ENCODE results near the gene KRI1.

KRI1 gene

DNA sequence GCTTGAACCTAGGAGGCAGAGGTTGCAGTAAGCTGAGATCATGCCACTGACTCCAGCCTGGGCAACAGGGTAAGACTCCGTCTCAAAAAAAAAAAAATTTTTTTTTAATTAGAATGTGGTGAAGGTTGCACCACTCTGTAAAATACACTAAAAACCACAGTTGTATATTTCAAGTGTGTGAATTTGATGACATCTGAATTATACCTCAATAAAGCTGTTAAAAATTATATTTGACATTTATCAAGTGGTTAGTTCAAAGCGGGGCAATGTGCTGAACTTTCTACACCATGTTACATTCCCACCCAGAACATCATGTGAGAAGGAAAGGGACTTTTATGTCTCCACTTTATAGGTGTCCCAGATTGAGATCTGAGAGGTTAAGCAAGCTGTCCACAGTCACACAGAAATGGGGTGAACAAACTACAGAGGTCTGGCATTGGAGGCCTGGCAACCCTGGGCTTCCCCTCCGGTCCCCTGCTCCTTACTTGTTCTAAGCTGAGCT, 42.6 kb downstream of the KRI1 start:
- no peak overlapping the region for H3K4me3 ChIP-seq
- TF ChIP-seq, protein P1, sequence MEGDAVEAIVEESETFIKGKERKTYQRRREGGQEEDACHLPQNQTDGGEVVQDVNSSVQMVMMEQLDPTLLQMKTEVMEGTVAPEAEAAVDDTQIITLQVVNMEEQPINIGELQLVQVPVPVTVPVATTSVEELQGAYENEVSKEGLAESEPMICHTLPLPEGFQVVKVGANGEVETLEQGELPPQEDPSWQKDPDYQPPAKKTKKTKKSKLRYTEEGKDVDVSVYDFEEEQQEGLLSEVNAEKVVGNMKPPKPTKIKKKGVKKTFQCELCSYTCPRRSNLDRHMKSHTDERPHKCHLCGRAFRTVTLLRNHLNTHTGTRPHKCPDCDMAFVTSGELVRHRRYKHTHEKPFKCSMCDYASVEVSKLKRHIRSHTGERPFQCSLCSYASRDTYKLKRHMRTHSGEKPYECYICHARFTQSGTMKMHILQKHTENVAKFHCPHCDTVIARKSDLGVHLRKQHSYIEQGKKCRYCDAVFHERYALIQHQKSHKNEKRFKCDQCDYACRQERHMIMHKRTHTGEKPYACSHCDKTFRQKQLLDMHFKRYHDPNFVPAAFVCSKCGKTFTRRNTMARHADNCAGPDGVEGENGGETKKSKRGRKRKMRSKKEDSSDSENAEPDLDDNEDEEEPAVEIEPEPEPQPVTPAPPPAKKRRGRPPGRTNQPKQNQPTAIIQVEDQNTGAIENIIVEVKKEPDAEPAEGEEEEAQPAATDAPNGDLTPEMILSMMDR (IDR thresholded peaks at IDR 0.05) = no peak
- peaks cover 0 to 7% (median 3%) of the 10 kb centered on the region in 4 donors for H3K4me1 ChIP-seq
- intact Hi-C loops (cut with DNase I; ENCODE audit: low total_unique reads) = no loop called here
- peaks cover 0 to 11% of the 10 kb centered on the region in 2 donors for H3K27me3 ChIP-seq
- no peaks in the 10 kb centered on the region for H3K9me3 ChIP-seq
- no peaks in the 10 kb centered on the region for H3K36me3 ChIP-seq
- no peak overlapping the region for H3K27ac ChIP-seq
- no peak for DNase-seq

DNA sequence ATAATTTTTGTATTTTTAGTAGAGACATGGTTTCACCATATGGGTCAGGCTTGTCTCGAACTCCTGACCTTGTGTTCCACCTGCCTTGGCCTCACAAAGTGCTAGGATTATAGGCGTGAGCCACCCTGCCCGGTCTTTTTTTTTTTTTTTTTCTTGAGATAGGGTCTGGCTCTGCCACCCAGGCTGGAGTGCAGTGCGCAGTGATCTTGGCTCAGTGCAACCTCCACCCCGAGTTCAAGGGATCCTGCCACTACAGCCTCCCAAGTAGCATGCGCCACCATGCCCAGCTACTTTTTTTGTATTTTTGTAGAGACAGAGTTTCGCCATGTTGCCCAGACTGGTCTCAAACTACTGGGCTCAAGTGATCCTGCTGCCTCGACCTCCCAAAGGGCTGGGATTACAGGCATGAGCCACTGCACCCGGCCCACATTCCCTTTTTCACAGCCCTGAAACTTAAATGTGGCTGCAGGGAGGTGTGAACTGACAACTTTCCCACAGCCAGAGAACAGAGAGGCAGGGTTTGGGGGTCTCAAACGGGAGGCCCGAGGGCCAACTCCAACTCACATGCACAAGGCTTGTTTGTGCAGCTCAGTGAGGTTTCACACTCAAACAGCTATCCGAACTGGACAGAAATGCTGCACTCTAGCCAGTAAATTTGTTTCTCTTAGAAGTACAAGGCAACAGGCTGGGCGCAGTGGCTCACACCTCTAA, 44.2 kb downstream of the KRI1 start:
- intact Hi-C loops (cut with DNase I; ENCODE audit: low total_unique reads) = no loop called here
- H3K4me1 ChIP-seq = peaks cover 0 to 21% (median 15%) of the 10 kb centered on the region in 4 donors

DNA sequence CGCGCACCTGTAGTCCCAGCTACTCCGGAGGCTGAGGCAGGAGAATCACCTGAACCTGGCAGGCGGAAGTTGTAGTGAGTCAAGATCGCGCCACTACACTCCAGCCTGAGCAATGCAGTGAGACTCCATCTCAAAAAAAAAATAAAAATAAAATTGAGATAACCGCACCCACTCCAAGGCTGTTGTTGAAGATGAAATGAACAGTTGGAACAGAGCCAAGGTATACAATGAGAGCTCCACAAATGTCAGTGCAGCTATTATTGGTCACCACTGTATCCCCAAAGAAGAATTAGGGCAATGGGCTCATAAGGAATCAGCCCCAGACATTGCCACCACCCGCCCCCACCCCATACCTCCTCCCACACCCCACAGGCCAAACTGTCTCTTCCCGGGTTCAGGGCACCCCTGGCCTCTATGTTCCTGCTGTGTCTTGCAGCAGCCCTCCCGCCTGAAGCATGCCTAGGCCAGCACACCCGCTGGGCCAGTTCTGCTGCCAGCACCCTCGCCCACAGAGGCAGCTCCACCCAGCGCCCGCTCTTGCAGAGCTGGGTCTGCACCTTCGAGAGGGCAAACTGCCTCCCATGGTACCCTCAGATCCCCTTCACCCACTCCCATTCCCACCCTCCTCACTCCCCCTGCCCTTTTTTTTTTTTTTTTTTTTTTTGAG, 45.0 kb downstream of the KRI1 start:
- H3K27me3 ChIP-seq = peaks cover 0 to 24% of the 10 kb centered on the region in 2 donors
- no peak overlapping the region for H3K27ac ChIP-seq
- DNase-seq = no peak

More for the DNA sequence above, 44.2 kb downstream of the KRI1 start:
- H3K27ac ChIP-seq = no peak overlapping the region
- no peak overlapping the region for H3K4me3 ChIP-seq
- TF ChIP-seq, protein P1 (IDR thresholded peaks at IDR 0.05) = no peak
- no peak for DNase-seq
- no peaks in the 10 kb centered on the region for H3K9me3 ChIP-seq
- peaks cover 0 to 23% of the 10 kb centered on the region in 2 donors for H3K27me3 ChIP-seq
- no peaks in the 10 kb centered on the region for H3K36me3 ChIP-seq

DNA sequence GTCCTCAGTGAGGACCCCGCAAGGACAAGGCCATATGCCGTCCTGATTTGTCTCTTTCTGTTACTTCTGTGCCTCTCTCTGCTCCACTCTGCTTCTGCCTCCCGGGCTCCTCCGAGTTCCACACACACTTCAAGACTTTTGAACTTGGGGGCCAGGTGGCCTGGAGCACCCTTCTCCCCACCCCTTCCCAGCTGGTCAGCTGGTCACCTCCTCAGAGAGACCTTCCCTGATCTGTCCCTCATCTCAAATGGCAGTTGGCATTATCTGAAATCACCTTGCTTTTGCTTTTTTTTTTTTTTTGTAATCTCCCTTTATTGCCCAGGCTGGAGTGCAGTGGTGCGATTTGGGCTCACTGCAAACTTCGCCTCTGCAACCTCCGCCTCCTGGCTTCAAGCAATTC, 46.4 kb downstream of the KRI1 start:
- TF ChIP-seq, protein P1 (IDR thresholded peaks at IDR 0.05) = no peak
- H3K27ac ChIP-seq = no peak overlapping the region
- peaks cover 0 to 24% (median 15%) of the 10 kb centered on the region in 4 donors for H3K4me1 ChIP-seq
- no peak for DNase-seq
- H3K27me3 ChIP-seq = peaks cover 0 to 33% of the 10 kb centered on the region in 2 donors
- no peaks in the 10 kb centered on the region for H3K9me3 ChIP-seq
- intact Hi-C loops (cut with DNase I; ENCODE audit: low total_unique reads) = no loop called here
- no peaks in the 10 kb centered on the region for H3K36me3 ChIP-seq
- no peak overlapping the region for H3K4me3 ChIP-seq

More for the DNA sequence above, 45.0 kb downstream of the KRI1 start:
- Histone ChIP-seq H3K4me3 (no peak overlapping the region), H3K36me3 (no peaks in the 10 kb centered on the region), H3K9me3 (no peaks in the 10 kb centered on the region), H3K4me1 (peaks cover 0 to 21% (median 15%) of the 10 kb centered on the region in 4 donors)
- intact Hi-C loops (cut with DNase I; ENCODE audit: low total_unique reads) = no loop called here
- TF ChIP-seq, protein P1 (IDR thresholded peaks at IDR 0.05) = no peak

DNA sequence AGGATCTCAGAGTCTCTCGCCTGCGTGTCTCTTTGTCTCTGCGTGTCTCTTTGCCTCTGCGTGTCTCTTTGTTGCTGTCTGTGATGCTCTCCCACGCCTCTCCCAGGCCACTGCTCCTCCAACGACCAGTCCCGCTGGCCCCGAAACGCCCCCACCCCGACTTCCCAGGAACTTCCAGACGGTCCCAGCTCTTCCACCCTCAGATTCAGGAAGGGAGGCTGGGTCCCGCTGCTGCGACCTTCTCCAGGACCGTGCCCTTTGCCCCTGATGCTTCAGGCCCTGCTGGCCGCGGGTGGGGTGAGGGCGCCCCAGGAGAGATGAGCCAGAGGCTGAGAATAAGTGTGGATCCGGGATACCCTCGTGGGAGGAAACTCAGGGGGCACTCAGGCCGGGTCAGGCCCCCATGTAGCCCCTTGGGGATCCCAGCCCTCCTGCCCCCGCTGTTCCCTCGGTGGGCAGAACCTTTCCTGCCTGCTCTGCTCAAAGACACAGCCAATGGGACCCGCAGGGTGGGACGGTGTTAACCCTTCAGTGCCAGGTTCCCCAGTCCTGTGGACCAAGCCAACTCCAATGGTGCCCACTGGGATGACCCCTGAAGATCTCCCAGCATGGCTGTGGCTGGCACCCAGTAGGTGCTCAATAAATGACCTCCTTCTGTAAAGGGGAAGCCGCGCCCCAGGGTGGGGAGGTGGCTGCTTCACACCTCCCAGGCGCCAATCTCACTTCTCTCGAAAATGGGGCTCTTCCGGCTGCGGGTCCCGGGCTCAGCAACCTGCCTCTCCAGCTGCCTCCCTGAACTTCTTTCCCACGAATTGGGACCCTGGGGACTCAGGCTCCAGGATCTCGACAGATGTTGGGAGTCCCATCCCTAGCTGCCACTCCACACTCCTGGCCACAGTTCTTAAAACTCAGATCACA, 47.1 kb downstream of the KRI1 start:
- no peak for DNase-seq
- no peak overlapping the region for H3K27ac ChIP-seq

More for the DNA sequence above, 47.1 kb downstream of the KRI1 start:
- TF ChIP-seq, protein P1 (IDR thresholded peaks at IDR 0.05) = no peak
- no peak overlapping the region for H3K4me3 ChIP-seq
- H3K36me3 ChIP-seq = no peaks in the 10 kb centered on the region
- H3K9me3 ChIP-seq = no peaks in the 10 kb centered on the region
- peaks cover 0 to 26% (median 15%) of the 10 kb centered on the region in 4 donors for H3K4me1 ChIP-seq
- intact Hi-C loops (cut with DNase I; ENCODE audit: low total_unique reads) = no loop called here
- peaks cover 0 to 41% of the 10 kb centered on the region in 2 donors for H3K27me3 ChIP-seq

All from tibial artery (tissue), 4 donors.